G401 (cell line): Measurements from ENCODE around the gene DNAAF3. TPM values are rescaled to one million over a fixed set of nuclear protein-coding genes. Genes with fewer than 3 reads are reported as not detected.
"Not testable (repeated sequence)": the region's sequence is repeated elsewhere in the genome, so short reads cannot be mapped to it uniquely, and the experiment has no call there.

ENCODE experiments used
- DNase-seq: peaks from one replicate; pipeline ENCODE4 v3.0.0-alpha.2; 2015; ENCODE audit warnings: low spot score
- in situ Hi-C: cut with HindIII; loops from 2 replicates; pipeline ENCODE4 v1.10.0; 2016; ENCODE audit warnings: low sequenced_read_pairs, mixed read lengths
- total RNA-seq: library from RNA; depleted of rRNA; stranded (reverse); fragments of >200 nt; shearing (Covaris generic); gene quantifications from 2 replicates; pipeline ENCODE4 v1.2.3, GENCODE V29; 2014

The DNAAF3 gene
- total RNA-seq, 1 experiment from 2014 or later, result 37.7 TPM

DNA sequence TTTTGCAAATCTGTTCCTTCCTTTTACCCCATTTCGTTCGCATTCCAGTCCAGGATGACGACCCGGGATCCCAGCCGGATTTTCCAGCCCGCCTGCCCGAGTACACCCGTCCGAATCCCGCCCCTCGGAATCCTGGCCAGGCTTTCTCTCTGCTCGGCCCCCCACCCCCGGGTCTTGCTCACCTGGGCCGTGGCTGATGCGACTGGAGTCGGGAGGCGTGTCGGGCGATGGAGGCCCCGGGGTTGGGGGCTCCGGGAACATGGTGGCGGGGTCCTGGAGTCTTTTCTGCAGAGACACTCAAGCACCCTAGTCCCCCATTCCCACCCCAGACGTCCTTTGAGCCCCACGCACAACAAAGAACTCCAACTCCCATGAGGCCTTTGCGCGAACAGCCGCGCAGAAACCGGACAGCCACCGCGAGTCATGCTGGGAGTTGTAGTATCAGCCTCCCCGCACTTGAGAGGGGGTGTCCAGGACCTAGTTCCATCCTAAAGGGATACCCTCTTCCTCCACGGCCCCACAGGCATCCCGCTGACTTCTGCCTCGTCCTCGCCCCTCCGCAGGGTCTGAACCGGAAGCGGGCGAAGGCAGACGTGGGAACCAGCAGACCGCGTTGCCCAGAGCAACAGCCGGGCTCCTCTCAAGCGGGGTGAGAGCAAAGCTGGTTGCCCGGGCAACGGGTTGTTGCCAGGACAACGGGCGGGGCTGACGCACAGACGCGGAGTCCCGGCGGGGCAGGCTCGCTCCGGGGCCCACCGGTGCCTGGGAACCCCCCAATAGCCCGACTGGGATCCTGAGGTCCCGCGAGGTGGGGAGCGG lies 12.6 kb upstream of the DNAAF3 start:
- in situ Hi-C loops, result loop anchor here (10.0 kb wide), 2 partner anchors 64 to 166 kb away; partner anchors contain the start of gene PPP1R12C
- DNase-seq, result peak; percentile 91

DNA sequence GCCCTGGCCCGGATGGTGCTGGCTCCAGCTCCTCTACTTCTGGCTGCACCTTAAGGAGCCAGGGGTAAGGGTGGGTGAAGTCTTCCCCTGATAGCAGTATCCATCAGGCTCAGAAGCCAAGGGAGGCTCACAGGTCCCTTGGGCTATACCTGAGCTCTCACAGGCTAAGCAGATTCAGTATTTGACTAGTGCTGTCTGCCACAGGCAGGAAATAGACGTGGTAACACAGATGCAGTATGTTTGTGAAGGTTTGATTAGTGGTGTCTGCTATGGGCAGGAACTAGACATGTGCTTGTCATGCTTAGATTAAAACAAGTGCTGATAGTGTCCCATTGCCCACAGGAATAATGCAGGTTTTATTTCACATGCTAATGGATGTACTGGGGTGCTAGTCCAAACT lies 9.7 kb upstream of the DNAAF3 start:
- no peak for DNase-seq
- in situ Hi-C loops, result loop anchor here (10.0 kb wide), 2 partner anchors 61 to 169 kb away; partner anchors contain the start of gene PPP1R12C

DNA sequence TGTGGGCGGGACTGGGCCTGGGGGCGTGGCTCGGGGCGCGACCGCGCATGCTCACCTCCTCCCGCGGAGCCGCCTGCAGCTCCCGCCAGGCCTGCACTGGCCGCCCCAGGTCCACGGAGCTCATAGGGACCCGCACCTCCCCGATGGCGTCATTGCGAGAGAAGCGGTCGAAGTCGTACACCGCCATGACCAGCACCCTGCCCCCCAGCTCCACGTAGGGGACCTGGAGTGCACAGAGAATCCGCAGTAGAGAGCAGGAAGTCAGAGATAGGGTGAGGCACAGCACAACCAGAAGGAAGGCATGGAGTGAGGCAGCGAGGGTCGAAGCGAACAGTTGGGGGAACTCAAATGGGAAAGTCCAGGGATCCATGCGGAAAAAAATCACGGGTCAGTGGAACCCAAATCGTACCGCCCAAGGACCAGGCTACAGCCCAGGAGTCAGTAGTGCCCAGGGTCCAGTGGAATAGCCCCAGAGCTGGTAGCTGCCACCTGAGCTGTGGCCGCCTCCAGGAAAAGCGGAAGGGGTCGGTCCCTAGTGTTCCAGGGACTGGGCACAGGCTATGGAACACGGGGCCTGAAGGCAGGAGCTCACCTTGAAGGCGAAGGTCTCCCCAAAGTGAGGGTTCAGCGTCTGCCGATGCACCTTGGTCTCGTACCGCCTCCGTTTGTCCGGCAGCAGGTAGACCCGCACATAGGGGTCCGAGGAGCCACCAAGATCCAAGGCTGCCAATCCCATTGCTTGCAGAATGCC lies 8.9 kb upstream of the DNAAF3 start:
- in situ Hi-C loops, result loop anchor here (10.0 kb wide), 2 partner anchors 60 to 170 kb away; partner anchors contain the start of gene PPP1R12C
- DNase-seq, result no peak

- in situ Hi-C loops, result loop anchor here (10.0 kb wide), 2 partner anchors 60 to 170 kb away; partner anchors contain the start of gene PPP1R12C
These were observed 8.2 kb upstream of the DNAAF3 start for GRCh38 chr19:55174425-55175116.

DNA sequence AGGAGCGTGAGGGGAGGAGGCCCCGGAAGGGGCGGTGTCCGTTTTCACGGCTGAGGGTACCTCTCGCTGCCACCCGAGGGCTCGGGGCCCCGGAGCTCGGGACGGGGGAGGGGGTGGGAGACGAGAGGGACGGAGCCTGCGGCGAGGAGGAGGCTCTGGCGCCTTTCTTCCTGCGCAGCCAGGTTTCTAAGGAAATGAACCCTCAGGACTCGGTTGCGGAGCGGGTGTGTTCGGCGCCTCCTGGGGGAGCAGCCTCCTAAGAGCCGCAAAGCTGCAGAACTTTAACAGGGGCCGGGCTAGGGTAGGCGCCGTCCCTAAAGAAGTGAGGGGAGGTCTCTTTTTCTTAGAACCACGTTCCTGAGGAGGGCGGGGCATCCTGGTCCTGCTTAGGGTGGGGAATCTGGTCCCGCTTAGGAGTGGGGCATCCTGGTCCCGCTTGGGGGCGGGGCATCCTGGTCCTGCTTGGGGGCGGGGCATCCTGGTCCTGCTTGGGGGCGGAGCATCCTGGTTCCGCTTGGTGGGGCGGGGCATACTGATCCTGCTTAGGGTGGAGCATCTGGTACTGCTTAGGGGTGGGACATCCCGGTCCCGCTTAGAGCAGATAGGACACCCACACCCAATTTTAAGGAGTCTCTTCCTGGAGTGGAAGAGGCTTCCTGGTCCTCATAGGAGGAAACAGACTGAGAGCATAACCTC lies 7.4 kb upstream of the DNAAF3 start:
- peak; percentile 39 for DNase-seq
- in situ Hi-C loops, result loop anchor here (10.0 kb wide), 2 partner anchors 59 to 171 kb away; partner anchors contain the start of gene PPP1R12C

More at GRCh38 chr19:55174425-55175116, 8.2 kb upstream of the DNAAF3 start:
- DNase-seq, result no peak

- in situ Hi-C loops, result loop anchor here (10.0 kb wide), 2 partner anchors 58 to 172 kb away; partner anchors contain the start of gene PPP1R12C
- no peak for DNase-seq
These were observed 6.8 kb upstream of the DNAAF3 start for GRCh38 chr19:55173186-55173713.

DNA sequence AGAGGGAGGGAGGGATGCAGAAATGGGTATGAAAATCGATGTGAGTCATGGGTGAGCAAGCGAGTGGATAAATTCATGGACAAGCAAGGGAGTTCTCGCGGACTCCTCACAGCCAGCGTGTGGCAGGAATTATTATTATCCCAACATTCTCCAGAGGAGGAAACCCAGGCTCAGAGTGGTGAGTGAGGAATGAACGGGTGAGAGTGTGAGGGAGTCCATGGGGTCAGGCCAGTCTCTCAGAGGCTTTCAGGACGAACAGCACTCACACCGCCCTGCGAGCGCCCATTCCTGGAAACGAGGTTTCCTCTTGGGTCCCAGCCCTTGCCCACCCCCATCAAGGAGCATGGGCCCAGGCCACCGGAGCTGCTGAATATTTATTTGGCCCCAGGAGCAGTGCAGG lies 6.3 kb upstream of the DNAAF3 start:
- in situ Hi-C loops, result loop anchor here (10.0 kb wide), 2 partner anchors 58 to 172 kb away; partner anchors contain the start of gene PPP1R12C
- DNase-seq, result no peak

GRCh38 chr19:55172318-55172717 lies 5.9 kb upstream of the DNAAF3 start:
- in situ Hi-C loops, result loop anchor here (10.0 kb wide), 2 partner anchors 58 to 172 kb away; partner anchors contain the start of gene PPP1R12C
- DNase-seq, result not testable (repeated sequence)

- in situ Hi-C loops, result loop anchor here (10.0 kb wide), 2 partner anchors 57 to 173 kb away; partner anchors contain the start of gene PPP1R12C
- DNase-seq, result no peak
These were observed 5.0 kb upstream of the DNAAF3 start for GRCh38 chr19:55171440-55171839.

- no peak for DNase-seq
- in situ Hi-C loops, result no loop called here
These were observed 2.7 kb upstream of the DNAAF3 start for GRCh38 chr19:55169136-55169535.

DNA sequence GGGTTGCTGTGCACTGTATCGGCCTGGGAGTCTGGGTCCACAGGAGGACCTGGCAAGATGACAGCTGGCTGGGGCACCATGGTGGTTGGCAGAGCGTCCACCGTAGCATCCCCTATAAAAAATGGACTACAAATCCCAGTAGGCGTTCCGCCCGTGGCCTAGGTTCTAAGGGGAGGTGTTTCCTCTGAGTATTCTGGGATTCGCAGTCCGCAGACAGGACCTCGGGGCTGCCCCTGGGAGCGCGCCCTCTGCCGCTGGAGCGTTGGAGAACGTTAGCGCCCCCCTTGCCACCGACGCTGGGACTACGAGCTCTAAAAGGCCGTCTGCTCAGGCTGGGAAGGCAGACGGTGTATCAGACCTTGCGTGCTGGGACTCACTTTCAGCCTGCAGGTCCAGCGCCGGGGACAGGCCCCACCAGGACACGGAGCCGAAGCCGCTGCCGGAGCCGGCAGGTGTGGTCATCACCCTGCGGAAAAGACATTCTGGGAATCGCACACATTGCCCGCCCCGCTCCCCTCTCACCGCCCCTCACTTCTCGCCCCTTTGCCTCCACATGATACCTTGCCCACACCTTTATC lies 372 bp downstream of the DNAAF3 start:
- peak; percentile 60 for DNase-seq
- in situ Hi-C loops, result no loop called here

DNA sequence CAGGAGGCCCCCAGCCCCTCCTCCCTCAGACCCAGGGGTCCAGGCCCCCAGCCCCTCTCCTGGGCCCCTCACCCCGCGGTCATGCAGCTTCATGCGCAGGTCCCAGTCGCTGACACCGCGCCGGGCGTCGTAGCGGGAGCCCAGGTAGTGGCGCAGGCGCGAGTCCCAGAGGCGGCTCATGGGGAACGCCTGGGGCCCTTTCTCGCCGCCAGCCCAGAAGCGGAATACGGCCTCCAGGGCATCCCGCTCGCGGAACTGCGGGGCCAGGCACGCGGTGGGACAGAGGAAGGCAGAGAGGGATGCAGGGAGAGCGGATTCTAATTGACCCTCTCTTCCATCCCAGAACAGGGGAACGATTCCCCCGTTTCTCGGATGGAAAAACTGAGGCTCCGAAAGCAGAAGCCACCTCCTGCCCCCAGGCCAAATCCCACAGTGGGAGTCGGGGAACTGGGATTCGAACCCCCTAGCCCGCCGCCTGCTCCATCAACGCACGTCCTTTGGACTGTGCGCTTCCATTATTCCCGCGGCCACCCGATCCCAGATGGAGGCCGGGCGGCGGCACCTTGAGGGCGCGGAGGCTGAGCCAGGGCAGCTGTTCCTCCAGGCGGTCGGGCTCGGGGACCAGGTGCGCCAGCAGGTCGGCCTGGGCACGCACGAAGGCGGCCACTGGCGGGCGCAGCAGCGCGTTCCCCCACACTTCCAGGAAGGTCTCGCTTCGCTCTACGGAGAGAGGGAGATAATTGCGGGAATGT lies 4.7 kb downstream of the DNAAF3 start:
- in situ Hi-C loops, result no loop called here
- no peak for DNase-seq

- in situ Hi-C loops, result no loop called here
- DNase-seq, result no peak
These were observed 5.4 kb downstream of the DNAAF3 start for GRCh38 chr19:55160986-55161365.

- in situ Hi-C loops, result no loop called here
- DNase-seq, result peak; percentile 58
These were observed 6.1 kb downstream of the DNAAF3 start for GRCh38 chr19:55160128-55160985.

- no peak for DNase-seq
- in situ Hi-C loops, result no loop called here
These were observed 7.3 kb downstream of the DNAAF3 start for GRCh38 chr19:55158848-55159749.
